Stimulated activated CD4-positive, alpha-beta T cell treated with anti-CD3 and anti-CD28 coated beads, Interleukin-4, amount 100 ng/mL, for 24 hours (primary cell): ENCODE data around the gene FOXP1.

Experiments
- DNase-seq: peaks from one replicate; pipeline ENCODE4 v3.0.0-alpha.2; 2020

FOXP1 gene

GRCh38 chr3:71109241-71109976, 474.1 kb downstream of the FOXP1 start:
- no peak for DNase-seq

DNA sequence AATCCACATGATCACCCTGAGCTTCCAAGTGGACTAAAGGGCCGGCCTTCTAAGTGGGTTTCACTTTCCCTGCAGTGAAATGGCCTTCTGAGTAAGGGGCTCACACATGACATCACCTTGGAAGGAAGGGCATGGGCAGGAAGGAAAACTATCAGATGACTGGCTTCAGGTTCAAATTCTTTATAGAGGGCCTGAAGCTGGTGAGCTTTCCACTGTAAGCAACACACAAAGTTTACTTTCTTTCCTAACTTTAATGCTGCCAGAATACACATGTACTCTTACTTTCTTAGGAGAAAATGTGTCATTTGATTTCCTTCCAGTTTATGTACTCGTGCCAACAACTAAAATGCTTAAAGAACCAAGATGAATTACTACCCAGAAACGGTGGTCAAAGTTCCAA, 475.6 kb downstream of the FOXP1 start:
- no peak for DNase-seq

DNA sequence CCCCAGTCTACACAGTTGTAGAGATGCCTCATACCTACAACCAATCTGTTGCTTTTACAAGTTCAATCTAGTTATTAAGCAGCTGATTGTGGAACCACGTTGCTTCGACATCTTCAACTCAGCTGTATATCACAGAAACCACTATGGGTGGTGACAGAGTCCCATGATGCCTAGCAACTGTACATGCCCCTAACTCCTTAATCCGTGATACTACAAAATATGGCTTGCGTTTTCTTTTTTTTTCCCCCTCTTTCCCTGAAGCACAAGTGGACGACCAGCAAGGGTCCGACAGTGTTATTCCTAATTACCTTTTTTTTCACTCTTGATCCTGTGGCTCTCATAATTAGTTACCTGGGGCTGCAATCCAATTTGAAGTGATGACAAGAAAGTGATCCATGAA, 478.6 kb downstream of the FOXP1 start:
- no peak for DNase-seq

GRCh38 chr3:71104556-71104955, 479.0 kb downstream of the FOXP1 start:
- DNase-seq, result no peak

- DNase-seq, result no peak
Observed at GRCh38 chr3:71104121-71104541, 479.4 kb downstream of the FOXP1 start.

- no peak for DNase-seq
Observed at GRCh38 chr3:71103430-71103921, 480.1 kb downstream of the FOXP1 start.

DNA sequence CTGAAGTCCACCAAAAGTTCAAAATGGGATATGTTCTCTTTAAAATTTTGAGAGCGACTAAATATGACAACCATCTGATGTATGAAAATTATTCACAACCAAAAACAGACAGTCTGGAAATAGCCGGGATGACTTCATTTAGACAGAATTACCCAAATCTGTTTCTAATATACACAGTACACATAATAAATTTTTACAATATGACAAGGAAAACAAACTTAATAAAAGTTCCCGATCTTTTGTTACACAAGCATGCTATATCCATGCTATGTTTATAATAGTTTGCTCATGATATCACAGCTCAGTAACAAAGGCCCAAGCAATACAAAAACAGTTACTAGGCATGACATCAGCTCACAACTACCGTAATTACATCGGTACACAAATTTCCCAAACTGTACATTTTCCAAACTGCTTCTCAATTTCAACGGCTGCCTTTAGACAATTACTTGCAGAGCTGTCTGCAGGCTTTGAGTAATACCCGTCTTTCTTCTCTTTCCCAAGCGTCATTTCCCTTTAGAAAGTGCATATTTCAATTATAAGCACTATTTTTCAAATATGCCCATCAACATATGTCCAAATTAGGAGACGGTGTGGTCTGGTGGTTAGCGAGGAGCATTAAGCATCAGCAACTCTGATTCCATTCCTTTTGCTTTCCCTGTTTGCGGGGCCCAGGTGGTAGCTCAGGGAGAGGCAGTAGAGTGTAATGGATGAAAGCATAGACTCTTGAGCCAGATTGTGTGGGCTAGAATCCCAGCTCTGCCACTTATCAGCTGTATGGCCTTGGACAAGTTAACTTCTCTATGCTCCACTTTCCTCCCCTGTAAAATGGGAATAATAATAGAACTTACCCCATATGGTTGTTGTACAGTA, 481.2 kb downstream of the FOXP1 start:
- DNase-seq, result no peak

GRCh38 chr3:71101626-71102025, 481.9 kb downstream of the FOXP1 start:
- no peak for DNase-seq

DNA sequence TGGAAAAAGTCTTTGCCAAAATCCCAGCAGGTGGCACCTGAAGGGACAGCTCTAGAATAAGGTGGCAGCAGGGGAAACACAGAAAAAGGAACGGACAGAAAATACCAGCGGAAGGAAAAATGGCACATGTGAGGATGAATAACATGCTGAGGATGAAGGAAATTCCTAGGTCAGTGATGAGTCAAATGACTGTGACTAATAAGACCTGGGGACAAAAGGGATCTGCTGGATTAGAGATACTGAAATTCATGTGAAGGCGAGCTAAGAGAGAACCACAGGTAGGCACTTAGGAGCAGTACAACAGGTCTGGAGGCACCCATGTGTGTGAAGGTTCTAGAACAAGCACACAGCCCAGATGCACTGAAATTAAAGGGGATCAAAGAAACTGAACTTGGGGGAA, 482.5 kb downstream of the FOXP1 start:
- no peak for DNase-seq

- no peak for DNase-seq
Observed at GRCh38 chr3:71099997-71100719, 483.4 kb downstream of the FOXP1 start.

DNA sequence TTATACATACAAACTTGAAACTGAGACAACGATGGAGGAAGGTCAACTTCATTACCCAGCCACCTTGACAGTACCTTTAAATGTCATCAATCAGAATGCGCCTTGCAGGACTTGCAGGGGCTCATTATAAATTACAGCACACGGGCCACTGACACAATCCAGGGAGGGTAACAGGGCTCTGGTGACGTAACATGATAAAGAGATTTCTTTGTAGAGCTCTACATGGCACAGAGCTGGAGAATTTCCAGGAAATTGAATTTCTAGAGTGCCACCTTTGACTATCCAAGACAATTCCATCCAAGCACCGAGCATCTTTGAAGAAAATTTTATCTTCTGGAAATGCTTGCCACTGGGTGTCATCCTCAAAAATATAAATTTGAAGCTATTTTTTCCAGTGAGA, 486.0 kb downstream of the FOXP1 start:
- DNase-seq, result no peak

- no peak for DNase-seq
Observed at GRCh38 chr3:71095511-71096291, 487.8 kb downstream of the FOXP1 start.

DNA sequence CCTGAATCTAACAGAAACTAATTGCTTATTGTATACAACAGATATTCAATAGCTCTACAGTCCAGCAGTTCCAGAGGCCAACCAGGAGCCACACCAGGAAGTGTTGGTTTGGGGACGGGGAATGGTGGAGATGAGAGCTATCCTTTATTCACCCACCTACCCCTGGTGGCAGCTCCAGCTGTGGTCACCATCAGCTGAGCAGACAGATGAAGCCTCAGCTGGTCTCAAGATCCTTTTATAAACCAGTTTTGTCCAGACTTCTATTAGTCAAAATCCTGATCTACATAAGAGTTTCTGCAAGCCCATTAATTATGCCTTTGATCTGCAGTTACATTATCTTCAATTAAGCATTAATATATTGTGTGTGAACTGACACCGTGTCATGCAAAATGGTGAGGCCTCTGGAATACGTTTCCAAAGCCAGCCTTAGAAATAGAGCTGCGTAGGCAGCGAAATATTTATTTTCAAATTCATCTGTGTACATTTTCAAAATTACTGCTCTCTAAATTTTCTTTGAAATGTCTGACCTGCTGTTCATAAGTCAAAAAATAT, 488.8 kb downstream of the FOXP1 start:
- DNase-seq, result no peak

DNA sequence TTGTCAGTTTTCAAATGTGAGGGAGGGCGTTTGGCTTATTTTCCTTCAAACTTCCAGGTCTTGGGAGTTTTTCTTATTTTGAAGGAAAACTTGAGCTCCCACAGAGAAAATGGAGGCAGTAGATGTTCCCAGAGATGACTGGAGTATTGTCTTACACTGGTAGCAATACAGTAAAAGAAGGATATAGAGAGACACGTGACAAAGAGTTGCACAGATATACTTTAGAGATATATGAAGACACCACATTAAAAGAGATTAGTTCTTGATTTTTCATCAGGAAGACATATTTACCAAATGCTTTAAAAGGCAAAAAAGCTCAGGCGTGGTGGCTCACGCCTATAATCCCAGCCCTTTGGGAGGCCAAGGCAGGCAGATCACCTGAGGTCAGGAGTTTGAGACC, 490.9 kb downstream of the FOXP1 start:
- no peak for DNase-seq

DNA sequence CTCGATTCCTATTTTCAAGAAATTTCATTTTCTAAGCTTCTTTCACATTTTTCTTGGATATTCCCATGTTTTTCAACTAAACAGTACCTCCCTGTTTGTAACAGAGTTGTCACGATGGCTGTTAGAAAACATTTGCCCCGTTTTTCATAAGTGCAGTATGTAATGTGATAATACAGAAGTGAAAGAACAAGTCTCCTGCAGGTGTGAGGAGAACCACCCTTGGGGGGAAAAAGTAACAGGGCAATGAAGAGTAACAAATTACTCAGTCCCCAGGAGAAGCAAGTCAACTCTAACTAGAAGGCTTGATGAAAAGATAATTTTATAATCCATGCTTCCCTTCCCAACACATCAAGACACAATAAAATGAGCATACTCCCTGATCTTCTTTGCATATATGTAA, 493.3 kb downstream of the FOXP1 start:
- DNase-seq, result no peak

DNA sequence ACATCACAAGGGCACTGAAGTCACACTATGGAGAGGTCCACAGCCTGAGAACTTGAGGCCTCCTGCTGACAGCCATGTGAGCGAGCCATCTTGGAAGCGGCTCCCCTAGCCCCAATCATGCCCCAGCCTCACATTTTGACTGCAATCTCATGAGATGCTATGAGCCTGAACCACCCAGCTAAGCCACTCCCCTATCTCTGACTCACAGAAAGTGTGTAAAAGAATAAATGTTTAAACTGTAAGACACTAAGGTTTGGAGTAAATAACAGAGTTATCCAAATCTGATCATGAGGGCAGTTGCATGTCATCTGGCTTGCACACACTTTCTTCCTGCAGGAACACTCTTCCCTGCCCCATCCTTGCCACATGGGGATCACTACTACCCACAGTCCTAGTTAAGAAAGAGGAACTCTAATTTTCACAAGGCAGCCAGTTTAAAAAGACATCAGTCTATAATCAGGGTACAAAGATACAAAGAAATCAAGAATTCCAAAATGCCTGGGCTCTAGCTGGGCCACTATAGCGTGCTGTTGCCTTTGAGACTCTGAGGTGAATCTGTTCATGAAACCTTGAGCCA, 494.2 kb downstream of the FOXP1 start:
- peak; percentile 39 for DNase-seq

DNA sequence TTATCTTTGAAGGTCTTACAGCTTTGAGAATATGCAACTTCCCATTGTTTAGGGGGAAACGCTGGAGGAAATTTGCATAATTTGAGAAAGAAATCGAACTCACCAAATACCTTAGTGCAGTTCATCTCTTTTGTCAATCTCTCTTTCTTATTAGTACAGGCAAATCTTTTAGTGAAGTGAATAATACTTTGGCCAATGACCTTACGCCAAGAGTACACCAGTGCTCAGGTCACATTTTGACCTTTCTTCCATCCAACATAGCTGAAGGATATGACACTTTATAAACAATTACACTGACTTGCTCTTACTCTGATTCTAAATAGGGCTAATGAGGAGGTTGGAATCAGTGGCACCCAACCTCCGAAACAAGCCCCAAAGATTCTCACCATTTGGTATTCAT, 494.8 kb downstream of the FOXP1 start:
- DNase-seq, result no peak

- no peak for DNase-seq
Observed at GRCh38 chr3:71088019-71088708, 495.4 kb downstream of the FOXP1 start.

- DNase-seq, result peak; percentile 60
Observed at GRCh38 chr3:71087143-71088018, 496.1 kb downstream of the FOXP1 start.

- no peak for DNase-seq
Observed at GRCh38 chr3:71086777-71087142, 496.8 kb downstream of the FOXP1 start.
